NCI-H1436 (cell line): ENCODE measurements around the gene GGT1.
"Not testable (repeated sequence)": the region's sequence is repeated elsewhere in the genome, so short reads cannot be mapped to it uniquely, and the experiment has no call there.

Source experiments
- DNase-seq: peaks from one replicate; lab custom pipeline; 2025; lab: John Stamatoyannopoulos, UW

Gene GGT1

GRCh38 chr22:24602847-24603769, at the start of gene GGT1:
Gene GGT1 (plus strand): TSS chr22:24603193. CDS start chr22:24611082, 7,889 bp downstream.
- DNase-seq, result not testable (repeated sequence)

GRCh38 chr22:24553597-24554312, 49.2 kb upstream of the GGT1 start:
- DNase-seq, result no peak

DNA sequence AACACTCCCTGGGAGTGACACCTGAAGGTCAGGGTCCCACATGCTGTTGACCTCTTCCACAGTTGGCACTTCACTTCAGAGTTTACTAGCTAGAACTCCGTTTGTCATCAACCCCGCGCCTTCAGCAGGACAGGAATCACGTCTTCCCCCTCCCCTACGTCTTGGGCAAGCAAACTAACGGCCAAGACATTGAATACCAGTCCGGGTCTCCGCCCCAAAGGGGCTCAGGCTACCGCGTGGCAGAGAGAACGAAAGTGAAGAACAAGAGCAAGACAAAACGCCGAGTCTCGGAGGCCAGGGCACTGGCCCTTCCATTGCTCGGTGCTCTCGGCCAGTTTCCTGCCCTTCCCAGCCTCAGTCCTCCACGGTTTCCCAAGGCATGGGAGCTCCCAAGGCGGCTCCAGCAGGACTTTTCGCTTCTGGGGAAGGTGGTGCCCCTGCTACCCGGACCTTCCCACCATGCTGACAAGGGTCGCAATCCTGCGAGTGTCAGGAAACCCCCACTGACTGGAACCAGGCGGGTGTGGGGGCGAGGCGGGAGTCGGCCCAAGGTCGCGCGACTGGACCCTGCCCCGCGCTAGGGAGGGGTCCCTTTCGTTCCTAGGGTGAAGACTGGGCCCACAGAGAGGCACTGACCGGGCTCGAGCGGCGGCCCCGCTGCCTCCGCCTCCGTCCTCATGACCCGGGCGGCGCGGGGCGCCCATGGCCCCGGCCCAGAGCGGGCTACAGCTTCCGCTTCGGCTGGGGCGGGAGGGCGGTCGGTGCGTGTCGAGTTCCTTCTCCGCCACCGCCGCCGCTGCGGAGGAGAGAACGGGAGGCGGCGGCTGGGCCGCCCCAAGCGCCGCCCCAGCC, 48.5 kb upstream of the GGT1 start, which contains the start of gene GUCD1:
Gene GUCD1 (minus strand): TSS at position 826 of the 852 bp plus-strand sequence. CDS start 147 bp downstream, at position 679.
- DNase-seq, result no peak

DNA sequence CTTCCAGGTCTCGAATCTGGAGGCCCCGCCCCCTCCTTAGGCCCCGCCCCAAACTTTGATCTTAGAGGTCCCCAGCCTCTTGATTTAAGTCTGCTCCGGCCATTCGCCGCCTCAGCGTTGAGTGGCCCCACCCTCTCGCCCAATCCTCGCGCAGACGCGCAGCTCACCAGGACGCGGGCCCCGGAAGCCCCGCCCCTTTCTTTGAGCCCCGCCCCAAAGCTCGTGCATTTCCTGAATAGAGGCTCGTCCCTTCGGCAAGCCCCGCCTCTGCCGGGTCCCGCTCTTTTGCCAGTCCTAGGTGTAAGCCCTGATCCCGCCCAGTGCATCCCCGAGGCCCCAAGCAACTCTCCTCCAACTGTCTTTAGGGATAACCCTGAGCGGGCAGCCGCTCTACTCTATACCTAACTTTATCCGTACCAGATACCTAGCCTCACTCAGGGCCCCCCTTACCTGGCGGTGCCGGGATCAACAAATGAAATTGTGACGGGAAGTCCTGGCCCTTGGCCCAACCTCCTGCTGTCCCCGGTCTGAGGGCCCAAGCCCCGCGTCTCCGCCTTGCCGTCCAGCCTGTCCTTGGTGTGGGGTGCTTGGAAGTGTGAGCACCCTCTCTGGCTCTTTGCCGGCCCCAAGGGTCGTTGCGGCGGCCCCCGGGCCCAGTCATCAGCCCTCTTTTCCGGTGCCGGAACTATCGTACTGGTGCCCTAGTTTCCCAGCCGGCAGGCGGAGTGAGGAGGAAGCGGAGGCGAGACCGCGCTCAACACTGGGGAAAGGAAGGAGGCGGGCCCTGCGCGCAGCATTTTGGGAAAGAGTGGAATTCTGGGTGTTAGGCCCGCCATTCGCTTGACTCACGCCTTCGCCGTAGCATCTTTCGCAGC, 47.6 kb upstream of the GGT1 start, which contains the start of gene SNRPD3:
Gene SNRPD3 (plus strand): TSS at position 835 of the 875 bp plus-strand sequence. CDS start 1,676 bp downstream, outside the sequence.
- peak; percentile 98 for DNase-seq

DNA sequence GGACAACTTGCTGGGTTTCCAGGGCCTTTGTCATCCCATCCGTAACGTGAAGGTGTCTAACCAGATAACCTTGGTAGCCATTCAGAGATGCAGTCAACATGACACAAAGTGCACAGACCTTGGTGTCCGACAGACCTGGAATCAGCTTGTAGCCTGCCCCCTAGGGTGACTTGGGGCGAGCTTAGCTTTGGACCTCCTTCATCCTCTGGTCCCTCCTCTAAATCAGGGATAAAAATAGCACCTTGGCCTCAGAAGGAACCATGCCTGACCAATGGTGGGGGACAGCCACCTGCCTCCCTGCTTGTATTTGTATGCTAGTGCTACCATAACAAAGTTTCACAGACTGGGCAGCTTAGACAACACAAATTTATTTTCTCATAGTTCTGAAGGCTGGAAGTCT, 43.5 kb upstream of the GGT1 start:
- no peak for DNase-seq

DNA sequence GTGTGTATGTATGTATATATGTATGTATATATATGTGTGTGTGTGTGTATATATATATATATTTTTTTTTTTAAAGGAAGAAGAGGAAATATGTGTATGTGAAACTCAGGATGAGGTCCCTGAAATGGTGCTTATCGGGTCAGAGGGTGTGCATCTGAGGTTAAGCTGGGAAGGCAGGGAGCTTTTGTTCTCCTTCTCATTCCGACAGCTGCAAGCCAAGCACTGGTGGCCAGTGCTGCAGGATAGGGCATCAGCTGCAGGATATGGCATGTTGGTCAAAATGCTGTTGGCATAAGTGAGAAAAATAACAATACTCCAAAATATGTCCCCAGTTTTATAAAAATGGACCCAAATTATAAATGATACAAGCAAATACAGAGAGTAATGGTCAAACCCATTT, 39.7 kb upstream of the GGT1 start:
- DNase-seq, result no peak

- DNase-seq, result no peak
Observed at GRCh38 chr22:24564376-24565058, 38.5 kb upstream of the GGT1 start.

GRCh38 chr22:24565077-24565476, 37.9 kb upstream of the GGT1 start:
- no peak for DNase-seq

DNA sequence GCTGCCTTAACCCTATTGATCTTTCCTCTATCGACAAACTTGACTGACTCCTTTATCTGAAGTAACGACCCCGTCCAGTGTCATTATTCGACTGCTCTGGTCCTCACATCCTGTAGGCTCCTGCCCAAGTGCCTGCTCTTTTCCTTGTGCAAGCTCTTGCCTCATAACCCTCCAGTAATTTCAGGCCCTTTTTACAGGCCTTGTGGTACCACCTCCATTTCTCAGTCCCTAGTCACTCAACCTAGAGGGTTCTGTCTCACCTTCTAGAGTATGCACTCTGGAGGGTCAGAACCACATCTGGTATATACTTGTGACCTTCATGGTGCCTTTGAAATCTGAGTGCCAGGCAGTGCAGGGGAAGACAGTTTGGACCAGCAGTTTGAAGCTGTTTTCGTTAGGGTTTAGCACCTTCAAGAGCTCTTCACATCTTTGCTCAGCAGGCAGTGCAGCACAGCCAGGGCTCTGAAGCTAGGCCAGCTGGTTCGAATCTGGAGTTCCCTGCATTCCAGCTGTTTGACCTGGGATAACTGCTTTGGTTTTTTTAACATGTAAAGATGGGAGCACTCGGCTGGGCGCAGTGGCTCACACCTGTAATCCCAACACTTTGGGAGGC, 36.0 kb upstream of the GGT1 start:
- DNase-seq, result no peak

DNA sequence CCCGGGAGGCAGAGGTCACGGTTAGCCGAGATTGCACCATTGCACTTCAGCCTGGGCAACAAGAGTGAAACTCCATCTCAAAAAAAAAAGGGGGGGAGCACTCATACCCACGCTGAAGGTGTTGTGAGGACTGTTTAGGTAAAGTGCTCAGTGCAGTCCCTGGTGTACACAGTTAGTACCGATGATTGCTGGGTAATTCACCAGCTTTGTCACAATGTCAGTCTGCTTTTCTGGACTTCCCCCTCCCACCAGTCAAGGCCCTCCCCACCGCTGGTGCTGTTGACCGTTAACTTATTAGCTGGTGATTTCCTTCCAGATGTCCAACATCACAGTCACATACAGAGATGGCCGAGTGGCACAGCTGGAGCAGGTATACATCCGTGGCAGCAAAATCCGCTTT, 35.3 kb upstream of the GGT1 start:
- DNase-seq, result no peak

DNA sequence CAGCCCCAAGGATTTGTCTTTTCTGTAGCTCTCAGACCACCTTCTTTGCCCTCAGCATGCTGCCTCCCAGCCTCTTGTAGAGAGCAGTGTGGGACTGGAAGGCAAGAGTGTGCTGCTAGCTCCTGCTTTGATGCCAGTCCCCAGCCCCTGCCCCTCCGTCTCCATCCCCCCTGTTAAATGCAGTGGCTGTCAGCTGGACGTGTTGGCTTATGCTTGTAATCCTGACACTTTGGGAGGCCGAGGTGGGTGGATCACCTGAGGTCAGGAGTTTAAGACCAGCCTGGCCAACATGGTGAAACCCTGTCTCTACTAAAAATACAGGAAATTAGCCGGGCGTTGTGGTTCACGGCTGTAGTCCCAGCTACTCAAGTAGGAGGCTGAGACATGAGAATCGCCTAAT, 31.7 kb upstream of the GGT1 start:
- DNase-seq, result no peak

- no peak for DNase-seq
Observed at GRCh38 chr22:24576778-24577177, 26.2 kb upstream of the GGT1 start.

GRCh38 chr22:24578355-24579257, 24.4 kb upstream of the GGT1 start:
- no peak for DNase-seq

DNA sequence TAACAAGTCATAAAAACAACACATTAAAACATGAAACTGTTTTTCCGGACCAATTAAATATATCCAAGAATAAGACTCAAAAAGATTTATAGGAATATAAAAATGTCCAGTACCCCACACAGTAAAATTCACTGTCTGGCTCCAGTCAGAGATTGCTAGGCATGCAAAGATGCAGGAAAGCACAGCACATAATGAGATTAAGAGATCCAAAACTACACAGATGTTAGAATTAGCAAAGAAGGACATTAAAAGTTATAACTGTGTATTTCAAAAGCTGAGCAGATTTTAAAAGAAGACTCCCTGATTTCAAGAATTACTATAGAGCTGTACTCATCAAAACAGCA, 23.8 kb upstream of the GGT1 start:
- DNase-seq, result no peak

DNA sequence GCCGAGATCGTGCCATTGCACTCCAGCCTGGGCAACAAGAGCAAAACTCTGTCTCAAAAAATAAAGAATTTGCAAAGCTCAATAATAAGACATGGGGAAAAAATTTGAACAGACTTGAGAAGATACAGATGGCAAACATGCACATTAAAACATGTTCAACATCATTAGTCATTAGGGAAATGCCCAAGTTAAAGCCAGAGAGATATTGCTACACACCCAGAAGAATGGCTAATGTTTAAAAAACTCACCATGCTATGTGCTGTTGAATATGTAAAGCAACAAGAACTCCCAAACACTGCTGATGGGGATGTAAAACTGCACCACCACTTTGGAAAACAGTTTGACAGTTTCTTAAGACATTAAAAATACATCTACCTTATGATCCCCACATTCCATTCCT, 22.7 kb upstream of the GGT1 start:
- DNase-seq, result no peak

- DNase-seq, result no peak
Observed at GRCh38 chr22:24582056-24582814, 20.8 kb upstream of the GGT1 start.

DNA sequence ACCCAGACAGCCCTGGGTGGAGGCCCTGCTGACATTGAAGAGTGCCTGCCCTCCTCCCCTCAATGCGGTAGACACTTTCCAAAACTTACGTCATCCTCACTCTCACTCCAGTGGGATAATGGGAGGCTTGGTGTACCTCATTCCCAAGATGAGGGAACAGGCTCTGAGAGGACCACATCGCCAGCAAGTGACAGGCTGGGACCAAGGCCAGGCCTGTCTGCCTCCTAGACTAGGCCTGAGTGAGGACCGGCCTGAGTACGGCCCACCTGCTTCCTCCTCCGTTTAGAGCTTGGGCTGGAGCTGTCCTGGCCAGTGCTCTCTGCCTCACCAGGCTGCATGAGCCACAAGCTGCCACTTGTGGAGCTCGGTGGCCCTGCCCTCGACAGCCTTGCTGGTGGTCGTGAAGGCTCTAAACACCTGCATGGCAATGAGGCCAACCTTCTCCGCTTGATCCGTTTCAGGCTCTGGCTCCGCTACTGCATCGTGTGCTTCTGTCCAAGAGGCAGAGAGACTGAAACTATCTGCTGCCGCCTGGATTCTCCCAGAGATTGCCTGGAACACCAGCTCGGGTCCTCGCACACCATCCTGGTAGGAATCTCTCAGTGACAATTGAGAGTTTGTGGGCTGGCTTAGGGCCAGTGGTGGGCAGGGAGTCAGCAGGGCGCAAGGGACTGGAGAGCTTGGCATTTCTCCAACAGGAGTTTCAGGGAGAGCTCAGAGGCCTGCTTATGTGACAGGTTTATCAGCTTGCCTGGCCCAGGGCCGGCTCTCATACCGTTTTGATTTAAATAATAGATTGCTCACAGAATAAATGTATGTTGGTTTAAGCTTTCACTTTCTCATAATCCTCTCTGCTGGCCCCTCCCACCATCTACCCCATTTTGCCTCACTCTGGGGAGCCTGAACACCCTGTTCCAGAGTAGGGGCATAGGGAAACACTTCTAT, 19.5 kb upstream of the GGT1 start:
- DNase-seq, result no peak
